GM15510 (cell line): ENCODE data around the gene ASTE1.

ENCODE experiments used
- POLR2A ChIP-seq: IDR thresholded peaks from 3 replicates; pipeline ENCODE4 v1.6.1; 2011; ENCODE audit warnings: borderline replicate concordance; ENCODE audit not compliant: insufficient read length; ENCODE audit errors: extremely low read depth

The ASTE1 gene

GRCh38 chr3:131025539-131025938 is 1.1 kb downstream of the ASTE1 start:
- TF ChIP-seq POLR2A = no peak

DNA sequence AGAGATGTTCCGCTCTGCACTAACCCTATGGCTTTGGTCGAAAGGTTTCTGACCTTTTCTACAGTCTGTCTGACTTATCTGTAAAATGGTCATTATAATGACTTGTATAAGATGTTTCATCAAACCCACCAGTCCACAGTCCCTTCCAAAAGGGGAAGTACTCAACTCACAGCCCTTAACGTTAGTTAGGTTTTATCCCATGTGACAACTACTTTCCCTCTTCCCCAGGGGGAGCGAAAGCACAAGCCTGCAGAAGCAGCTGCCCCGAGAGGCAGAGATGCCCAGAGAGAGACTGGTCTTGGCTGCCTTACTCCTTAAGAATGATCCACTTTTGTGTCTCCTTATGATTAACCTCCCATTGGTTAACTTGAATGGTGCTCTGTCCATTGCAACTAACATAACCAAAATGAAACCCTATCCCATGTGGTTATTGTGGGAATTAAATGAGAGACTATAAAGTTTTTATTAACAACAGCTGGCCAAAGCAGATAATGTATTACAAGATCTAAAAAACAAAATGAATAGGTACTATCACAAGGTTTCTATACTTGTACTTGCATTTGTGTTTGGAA is 6.4 kb downstream of the ASTE1 start:
- no peak for TF ChIP-seq POLR2A

GRCh38 chr3:131018970-131019369 is 7.7 kb downstream of the ASTE1 start:
- TF ChIP-seq POLR2A = no peak

GRCh38 chr3:131009698-131010097 is 16.9 kb downstream of the ASTE1 start:
- TF ChIP-seq POLR2A = no peak

- no peak for TF ChIP-seq POLR2A
Observed at GRCh38 chr3:131008326-131008725, 18.3 kb downstream of the ASTE1 start.

GRCh38 chr3:131007782-131008181 is 18.8 kb downstream of the ASTE1 start:
- no peak for TF ChIP-seq POLR2A

DNA sequence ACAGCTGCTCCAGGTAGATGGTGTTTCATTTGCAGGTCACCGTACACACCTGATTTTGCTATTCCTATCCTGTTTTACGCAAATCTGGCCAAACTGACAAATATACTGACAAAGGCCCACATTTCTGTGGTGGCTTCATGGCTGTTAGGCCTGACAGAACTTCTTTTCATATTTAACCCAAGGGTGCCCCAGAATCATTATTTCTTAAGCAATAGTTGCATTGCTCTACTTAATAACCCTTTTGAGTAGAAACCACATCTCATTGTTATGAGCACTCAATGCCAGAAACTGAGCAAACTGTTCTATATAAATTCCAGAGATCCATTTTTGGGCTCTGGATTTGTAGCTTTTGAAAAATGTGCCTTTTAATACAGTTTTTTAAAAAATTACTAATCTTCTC is 19.4 kb downstream of the ASTE1 start:
- TF ChIP-seq POLR2A = no peak

GRCh38 chr3:131004603-131005002 is 22.0 kb downstream of the ASTE1 start:
- no peak for TF ChIP-seq POLR2A

DNA sequence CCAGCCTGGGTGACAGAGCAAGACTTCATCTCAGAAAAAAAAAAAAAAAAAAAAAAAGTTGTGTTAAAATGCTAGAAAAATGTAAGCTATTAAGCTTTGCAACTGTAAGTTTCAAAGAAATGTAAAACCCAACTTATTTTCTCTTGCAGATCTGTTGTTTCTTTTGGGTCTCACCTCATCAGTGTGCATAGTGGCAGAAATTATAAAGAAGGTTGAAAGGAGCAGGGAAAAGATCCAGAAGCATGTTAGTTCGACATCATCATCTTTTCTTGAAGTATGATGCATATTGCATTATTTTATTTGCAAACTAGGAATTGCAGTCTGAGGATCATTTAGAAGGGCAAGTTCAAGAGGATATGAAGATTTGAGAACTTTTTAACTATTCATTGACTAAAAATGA is 25.6 kb downstream of the ASTE1 start:
- TF ChIP-seq POLR2A = no peak

DNA sequence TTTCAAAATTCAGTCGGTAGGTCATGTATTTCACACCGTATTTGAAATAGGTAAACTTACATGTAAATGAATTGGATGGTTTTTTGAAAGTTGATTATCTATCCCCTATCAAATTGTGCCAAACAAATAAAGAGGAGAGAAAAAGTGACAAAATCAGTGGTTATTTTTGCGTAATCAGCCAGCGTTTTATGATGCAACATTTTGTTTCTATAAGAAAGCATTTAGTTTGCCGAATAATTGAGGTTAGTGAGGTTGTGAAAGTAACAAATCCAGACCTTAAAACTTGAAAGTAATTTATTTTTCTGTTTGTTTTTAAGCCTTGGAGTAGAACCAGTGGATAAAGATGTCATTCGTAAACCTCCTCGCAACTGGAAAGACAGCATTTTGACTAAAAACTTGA is 29.3 kb downstream of the ASTE1 start:
- TF ChIP-seq POLR2A = no peak

GRCh38 chr3:130992344-130992743 is 34.3 kb downstream of the ASTE1 start:
- no peak for TF ChIP-seq POLR2A

GRCh38 chr3:130991126-130991525 is 35.5 kb downstream of the ASTE1 start:
- no peak for TF ChIP-seq POLR2A

DNA sequence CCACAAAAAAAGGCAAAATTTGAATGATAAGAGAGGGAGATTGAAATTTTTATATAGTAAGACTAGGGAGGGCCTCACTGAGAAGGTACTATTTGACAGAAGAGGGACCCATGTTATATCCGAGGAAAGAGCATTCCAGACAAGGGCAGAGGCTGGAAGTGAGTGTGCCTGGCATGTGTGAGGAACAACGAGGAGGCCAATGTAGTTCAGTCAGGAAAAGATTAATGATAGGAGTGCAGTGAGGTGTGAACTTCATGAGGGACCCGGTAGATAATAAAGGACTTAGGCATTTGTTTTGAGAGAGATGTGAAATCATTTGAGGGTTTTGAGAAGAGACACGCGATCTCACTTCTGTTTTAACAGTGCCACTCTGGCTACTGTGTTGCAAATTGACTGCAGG is 36.3 kb downstream of the ASTE1 start:
- no peak for TF ChIP-seq POLR2A

GRCh38 chr3:130981469-130981868 is 45.2 kb downstream of the ASTE1 start:
- no peak for TF ChIP-seq POLR2A

- no peak for TF ChIP-seq POLR2A
Observed at GRCh38 chr3:130979117-130979516, 47.5 kb downstream of the ASTE1 start.

DNA sequence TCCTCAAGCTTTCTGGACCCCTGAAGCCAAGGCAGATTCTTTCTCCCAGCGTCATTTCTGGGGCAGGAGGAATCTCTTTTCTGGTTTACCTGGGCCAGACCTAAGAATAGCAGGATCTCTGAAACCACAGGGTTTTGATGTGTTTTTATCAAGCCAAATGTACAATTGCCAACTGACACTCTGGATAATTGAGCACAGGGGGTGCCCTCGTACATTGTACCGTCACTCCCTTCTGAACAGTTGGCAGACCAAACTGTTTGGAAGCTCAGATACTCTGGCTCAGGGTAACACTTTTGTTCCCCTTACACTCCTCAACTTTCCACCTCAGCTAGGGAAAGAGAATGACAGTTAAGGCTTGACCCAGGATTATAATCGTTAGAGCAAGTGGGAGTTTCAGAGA is 49.9 kb downstream of the ASTE1 start:
- TF ChIP-seq POLR2A = no peak

DNA sequence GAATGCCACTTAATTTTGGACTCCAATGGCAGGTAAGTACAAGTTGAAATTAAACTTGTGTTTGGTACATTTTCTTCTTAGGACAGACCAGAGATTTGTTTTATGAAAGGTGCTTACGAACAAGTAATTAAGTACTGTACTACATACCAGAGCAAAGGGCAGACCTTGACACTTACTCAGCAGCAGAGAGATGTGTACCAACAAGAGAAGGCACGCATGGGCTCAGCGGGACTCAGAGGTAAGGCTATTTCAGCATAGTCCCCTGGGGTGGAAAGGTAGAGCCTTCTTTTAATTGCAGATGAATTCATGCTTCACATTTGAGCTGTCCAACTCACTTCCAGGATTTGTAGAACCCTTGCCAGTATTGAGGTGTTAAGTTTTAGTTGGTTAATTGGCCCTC is 51.4 kb downstream of the ASTE1 start:
- TF ChIP-seq POLR2A = no peak

GRCh38 chr3:130974201-130974600 is 52.4 kb downstream of the ASTE1 start:
- no peak for TF ChIP-seq POLR2A

DNA sequence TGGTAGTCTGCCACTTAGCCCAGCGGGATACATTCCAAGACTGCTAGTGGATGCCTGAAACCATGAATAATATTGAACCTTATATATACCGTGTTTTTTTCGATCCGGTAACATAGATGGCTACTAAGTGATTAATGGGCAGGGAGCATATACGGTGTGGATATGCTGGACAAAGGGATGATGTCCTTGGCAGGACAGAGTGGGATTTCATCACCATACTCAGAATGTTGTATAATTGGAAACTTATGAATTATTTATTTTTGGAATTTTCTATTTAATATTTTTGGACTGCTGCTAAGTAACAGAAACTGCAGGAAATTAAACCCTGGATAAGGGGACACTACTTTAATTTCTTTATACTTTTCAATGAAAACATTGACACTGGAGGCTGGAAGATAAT is 53.2 kb downstream of the ASTE1 start:
- TF ChIP-seq POLR2A = no peak

- TF ChIP-seq POLR2A = no peak
Observed at GRCh38 chr3:130971208-130971607, 55.4 kb downstream of the ASTE1 start.
